GM08714 (cell line): Measurements from ENCODE around the gene GOSR1.
"Not testable (repeated sequence)": the region's sequence is repeated elsewhere in the genome, so short reads cannot be mapped to it uniquely, and the experiment has no call there.

Experiments
- H3K4me3 ChIP-seq: fragments of 200-500 bp; sonication (Bioruptor generic); 2 replicates; pipeline ENCODE4 v1.5.1; 2014; ENCODE audit warnings: mild to moderate bottlenecking, low read length, inconsistent platforms
- ZNF274 ChIP-seq: IDR thresholded peaks from 2 replicates; pipeline ENCODE4 v1.6.1; 2012; ENCODE audit warnings: mild to moderate bottlenecking, low read depth, low read length

The GOSR1 gene

DNA sequence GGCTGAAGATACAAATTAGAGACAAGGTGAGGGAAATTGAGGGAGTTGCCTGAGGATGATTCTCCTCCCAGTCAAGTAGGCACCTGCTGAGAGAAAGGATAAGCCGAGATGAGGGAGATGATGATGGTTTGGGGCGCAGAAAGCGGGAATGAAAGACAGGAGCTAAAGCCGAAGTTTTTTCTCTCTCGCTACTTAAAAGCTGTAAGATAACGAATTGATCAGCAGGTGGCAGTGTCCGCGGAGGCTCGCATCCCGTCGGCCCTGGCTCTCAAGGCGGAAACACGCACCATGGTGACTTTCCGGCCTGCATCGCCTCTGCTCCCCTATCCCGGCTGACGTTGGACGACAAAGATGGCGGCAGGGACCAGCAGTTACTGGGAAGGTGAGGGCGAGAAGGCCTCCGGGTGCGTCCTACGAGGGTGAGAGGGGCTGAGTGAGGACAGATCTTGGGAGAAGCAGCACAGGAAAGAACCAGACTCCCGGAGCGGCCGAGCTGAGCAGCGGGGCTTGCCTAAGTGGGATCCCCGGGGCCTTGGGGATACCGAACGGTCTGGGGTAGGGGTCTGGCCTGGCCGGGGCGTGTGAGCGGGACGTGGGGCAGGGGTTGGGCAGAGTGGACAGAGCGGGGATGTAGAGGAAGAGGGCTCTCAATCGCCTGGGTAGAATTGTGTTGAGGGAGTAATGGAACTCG is at the start of gene GOSR1:
GOSR1 (plus strand) TSS at position 326 of the 691 bp plus-strand sequence; CDS start at position 352, 26 bp downstream.
- TF ChIP-seq ZNF274, result no peak
- peak within 1 kb of the TSS; percentile 99 for H3K4me3 ChIP-seq

- H3K4me3 ChIP-seq, result no peak overlapping the region
- TF ChIP-seq ZNF274, result no peak
Measured at GRCh38 chr17:30427611-30428010, 49.6 kb upstream of the GOSR1 start.

DNA sequence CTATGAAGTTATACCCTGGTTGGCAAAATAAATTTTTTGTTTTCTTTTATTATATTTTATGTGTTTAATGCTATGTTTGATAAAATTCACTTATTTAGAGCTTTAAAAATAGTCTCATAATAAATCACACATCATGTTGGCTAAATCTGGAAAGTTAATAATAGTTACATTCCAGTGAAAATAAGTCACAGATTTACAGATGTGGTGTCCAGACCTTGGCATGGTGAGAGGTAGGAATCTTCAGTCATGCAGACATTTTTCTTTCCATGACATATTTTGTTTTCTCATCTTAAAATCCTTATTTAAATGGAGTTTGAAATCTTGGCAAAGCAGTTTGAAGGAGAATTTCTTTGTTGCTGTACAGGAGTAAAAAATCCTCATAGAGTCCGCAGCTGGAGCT is 48.1 kb upstream of the GOSR1 start:
- no peak overlapping the region for H3K4me3 ChIP-seq
- no peak for TF ChIP-seq ZNF274

DNA sequence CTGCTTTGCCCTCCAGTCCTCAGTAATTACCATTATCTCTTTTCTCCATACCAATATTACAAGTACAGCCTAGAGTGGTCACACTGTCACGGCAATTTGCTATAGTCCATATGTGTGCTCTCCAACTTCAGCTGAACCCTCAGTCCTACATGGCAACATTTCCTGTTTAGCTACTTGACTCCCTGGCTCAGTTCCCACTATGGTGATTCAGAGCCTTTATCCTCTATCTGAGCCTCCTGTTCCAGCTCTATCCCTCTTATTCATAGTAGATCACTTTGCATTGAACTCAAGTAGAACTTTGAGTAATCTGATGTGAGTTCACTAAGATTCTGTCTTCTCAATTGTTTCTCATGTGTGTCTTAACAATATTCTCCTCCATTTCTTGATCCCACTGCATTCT is 43.7 kb upstream of the GOSR1 start:
- no peak for TF ChIP-seq ZNF274
- H3K4me3 ChIP-seq, result no peak overlapping the region

DNA sequence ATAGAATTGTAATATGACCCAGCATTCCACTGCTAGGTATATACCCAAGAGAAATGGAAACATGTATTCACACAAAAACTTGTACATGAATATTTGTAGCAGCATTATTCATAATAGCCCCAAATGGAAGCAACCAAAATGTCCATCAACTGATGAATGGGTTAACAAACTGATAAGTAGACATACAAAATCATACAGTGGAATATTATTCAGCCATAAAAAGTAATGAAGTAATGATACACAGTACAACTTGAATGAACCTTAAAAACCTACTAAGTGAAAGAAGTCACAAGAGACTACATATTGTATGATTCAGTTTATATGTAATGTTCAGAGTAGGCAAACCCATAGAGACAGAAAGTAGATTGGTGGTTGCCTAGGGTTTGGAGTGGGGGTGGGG is 40.5 kb upstream of the GOSR1 start:
- TF ChIP-seq ZNF274, result no peak
- H3K4me3 ChIP-seq, result no peak overlapping the region

DNA sequence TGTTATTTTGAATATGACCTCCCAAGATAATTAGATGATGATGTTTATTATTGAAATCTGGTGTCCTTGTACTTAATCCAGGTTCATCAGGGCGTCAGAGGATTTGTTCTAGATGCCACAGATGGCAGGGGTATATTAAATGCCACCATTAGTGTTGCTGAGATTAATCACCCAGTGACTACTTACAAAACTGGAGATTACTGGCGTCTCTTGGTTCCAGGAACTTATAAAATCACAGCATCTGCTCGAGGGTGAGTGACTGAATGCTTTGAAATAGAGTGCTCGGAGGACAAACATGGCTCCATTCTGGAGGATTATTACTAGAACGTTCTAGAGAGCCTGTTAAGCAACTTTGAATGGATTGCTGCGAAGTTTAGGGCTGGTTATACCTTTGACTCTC is 33.5 kb upstream of the GOSR1 start:
- TF ChIP-seq ZNF274, result no peak
- H3K4me3 ChIP-seq, result no peak overlapping the region

DNA sequence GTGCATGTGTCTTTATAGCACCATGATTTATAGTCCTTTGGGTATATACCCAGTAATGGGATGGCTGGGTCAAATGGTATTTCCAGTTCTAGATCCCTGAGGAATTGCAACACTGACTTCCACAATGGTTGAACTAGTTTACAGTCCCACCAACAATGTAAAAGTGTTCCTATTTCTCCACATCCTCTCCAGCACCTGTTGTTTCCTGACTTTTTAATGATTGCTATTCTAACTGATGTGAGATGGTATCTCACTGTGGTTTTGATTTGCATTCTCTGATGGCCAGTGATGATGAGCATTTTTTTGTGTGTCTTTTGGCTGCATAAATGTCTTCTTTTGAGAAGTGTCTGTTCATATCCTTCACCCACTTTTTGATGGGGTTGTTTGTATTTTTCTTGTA is 30.6 kb upstream of the GOSR1 start:
- H3K4me3 ChIP-seq, result not testable (repeated sequence)

DNA sequence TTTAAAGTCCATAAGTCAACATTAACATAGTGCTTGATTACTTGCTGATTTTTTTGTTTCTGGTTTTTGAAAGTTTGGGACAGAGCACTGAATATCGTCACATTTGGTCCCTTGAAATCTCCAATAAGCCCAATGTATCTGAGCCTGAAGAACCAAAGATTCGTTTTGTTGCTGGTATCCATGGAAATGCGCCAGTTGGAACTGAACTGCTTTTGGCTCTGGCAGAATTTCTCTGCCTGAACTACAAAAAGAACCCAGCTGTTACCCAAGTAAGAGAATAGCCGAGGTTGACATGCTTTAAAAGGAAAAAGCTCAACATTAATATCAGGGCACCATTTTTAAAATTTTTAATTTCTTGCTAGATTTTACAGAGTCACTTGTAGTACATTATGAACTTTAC is 27.7 kb upstream of the GOSR1 start:
- no peak for TF ChIP-seq ZNF274
- H3K4me3 ChIP-seq, result no peak overlapping the region

DNA sequence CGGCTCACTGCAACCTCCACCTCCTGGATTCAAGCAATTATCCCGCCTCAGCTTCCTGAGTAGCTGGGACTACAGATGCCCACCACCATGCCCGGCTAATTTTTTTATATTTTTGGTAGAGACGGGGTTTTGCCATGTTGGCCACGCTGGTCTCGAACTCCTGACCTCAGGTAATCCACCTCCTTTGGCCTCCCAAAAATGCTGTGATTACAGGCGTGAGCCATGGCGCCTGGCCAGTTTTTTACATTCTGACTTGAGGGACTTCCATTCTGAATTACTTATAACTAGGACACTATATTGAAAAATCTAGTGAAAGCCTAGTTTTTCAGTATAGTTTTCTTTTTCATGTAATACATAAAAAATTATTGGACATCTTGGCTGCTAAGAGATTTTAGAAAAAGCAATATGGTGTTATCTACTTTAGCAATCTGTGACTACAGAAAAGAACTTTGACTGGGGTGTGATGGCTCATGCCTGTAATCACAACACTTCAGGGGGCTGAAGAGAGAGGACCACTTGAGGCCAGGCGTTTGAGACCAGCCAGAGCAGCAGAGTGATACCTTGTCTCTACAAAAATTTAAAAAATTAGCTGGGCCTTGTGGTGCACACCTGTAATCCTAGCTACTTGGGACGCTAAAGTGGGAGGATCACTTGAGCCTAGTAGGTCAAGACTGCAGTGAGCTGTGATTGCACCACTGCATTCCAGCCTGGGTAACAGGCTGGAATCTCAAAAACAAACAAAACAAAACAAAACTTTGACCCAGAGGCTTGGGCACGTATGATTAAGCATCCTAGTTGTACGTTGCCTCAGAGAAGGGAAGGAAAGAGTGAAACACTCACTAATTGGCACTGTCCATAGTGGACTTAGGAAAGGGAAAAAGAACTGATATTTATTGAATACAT is 26.8 kb upstream of the GOSR1 start:
- no peak for TF ChIP-seq ZNF274

GRCh38 chr17:30454635-30455034 is 22.6 kb upstream of the GOSR1 start:
- no peak overlapping the region for H3K4me3 ChIP-seq
- TF ChIP-seq ZNF274, result no peak

More for the DNA sequence above, 26.8 kb upstream of the GOSR1 start:
- no peak overlapping the region for H3K4me3 ChIP-seq

GRCh38 chr17:30458371-30458770 is 18.8 kb upstream of the GOSR1 start:
- no peak for TF ChIP-seq ZNF274
- H3K4me3 ChIP-seq, result no peak overlapping the region

- not testable (repeated sequence) for H3K4me3 ChIP-seq
Measured at GRCh38 chr17:30458797-30459413, 18.3 kb upstream of the GOSR1 start.

DNA sequence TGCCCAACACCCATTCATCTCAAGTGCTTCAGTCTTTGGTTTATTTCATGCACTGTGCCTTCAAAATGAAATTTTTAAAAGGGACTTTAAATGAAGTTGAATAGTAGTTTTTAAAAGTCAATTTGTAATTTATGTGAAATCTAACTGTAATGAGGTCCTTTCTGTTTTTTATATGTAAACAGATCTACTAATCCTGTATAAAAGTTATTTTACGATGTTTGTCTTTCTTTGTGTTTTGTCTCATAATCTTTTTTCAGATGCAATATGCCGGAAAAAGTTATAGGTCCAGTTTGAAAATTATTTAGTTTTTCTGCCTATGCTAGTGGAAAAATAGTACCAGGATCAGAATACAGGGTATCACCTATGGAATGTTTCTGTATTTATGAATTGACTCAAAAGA is 8.7 kb upstream of the GOSR1 start:
- no peak overlapping the region for H3K4me3 ChIP-seq
- TF ChIP-seq ZNF274, result no peak

- no peak for TF ChIP-seq ZNF274
- H3K4me3 ChIP-seq, result no peak overlapping the region
Measured at GRCh38 chr17:30472238-30472890, 4.8 kb upstream of the GOSR1 start.

DNA sequence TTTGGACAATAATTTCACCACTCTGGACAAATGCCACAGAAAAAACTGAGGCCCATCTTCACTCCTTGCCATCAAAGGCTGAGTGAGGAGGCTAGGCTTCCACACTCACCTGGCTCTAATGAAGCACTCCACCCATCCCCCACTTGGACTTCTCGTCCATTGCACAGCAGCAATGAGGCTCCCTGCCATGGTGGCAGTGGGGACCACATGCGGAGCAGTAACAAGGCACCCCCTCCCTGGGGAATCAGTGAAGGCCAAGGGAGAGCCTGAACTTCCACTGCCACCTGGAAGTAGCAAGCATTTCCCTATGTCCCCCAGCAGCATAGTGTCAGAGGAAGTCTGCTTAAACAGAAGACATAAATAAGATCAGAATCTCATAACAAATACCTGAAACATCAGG is 2.0 kb upstream of the GOSR1 start:
- no peak overlapping the region for H3K4me3 ChIP-seq
- no peak for TF ChIP-seq ZNF274
